Esophagus muscularis mucosa (tissue), 3 donors: ENCODE results near the gene DGCR2.

Experiments used
- CTCF ChIP-seq, 3 experiments: fragments of 200-600 bp in 2 of 3; fragments of 450-650 bp in 1 of 3; sonication (generic) in 2 of 3; IDR thresholded peaks; one replicate each; pipeline ENCODE4 v1.5.1; 2017 to 2019; ENCODE audit warnings: antibody characterized with exemption in 3 of 3, mild to moderate bottlenecking in 2 of 3, moderate library complexity in 1 of 3
- POLR2A ChIP-seq: fragments of 450-650 bp; IDR thresholded peaks from one replicate; pipeline ENCODE4 v1.6.1; 2017; ENCODE audit warnings: antibody characterized with exemption, moderate library complexity, mild to moderate bottlenecking, low read depth

DNA sequence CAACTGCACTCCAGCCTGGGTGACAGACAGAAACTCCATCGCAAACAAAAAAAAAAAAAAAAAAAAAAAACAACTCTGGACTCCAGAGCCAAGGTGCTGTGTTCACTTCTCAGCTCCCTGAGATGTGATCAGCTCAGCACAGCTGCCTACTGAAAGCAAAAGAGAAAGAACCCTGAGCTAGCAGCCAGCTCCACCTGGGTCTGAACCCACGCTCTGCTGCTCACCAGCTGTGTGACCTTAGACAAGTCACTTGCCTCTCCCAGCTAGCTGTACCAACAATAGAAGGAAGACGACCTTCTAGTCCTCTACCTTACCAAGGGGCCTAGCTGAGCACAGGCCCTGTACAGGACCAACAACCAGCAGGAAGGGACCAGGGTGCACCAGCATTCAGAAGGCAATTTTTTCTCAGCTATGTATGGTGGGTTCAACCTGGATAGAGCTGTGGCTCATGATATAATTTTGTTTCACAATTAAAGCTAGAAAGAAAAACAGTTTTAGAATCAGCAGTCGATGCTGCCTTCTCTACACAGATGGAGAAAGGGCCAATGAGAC lies 3.8 kb downstream of the DGCR2 start:
- TF ChIP-seq CTCF (IDR thresholded peaks at IDR 0.05) = no peak
- no peak for TF ChIP-seq POLR2A
